Endothelial cell of umbilical vein (primary cell): ENCODE measurements around the gene TYRP1.

Experiments used
- POLR2AphosphoS5 ChIP-seq: IDR thresholded peaks from 2 replicates; pipeline ENCODE4 v1.6.1; 2012; ENCODE audit warnings: low read depth, mild to moderate bottlenecking, control low read depth, low read length, moderate library complexity; ENCODE audit not compliant: insufficient read depth
- TF ChIP-seq, protein P1 (sequence below): IDR thresholded peaks from 2 replicates; pipeline ENCODE4 v1.6.1; 2011; ENCODE audit not compliant: insufficient read depth, insufficient read length
- TF ChIP-seq, protein P2 (sequence below), 2 donors: IDR thresholded peaks; 1 replicate in 1 of 2; 2 replicates in 1 of 2; pipeline ENCODE4 v1.5.1; 2011; ENCODE audit warnings: low read length in 2 of 2, mild to moderate bottlenecking in 2 of 2, moderate library complexity in 2 of 2, control low read depth in 1 of 2, inconsistent platforms in 1 of 2, low read depth in 1 of 2; ENCODE audit not compliant: insufficient read depth in 1 of 2; ENCODE audit errors: extremely low read depth in 1 of 2

DNA sequence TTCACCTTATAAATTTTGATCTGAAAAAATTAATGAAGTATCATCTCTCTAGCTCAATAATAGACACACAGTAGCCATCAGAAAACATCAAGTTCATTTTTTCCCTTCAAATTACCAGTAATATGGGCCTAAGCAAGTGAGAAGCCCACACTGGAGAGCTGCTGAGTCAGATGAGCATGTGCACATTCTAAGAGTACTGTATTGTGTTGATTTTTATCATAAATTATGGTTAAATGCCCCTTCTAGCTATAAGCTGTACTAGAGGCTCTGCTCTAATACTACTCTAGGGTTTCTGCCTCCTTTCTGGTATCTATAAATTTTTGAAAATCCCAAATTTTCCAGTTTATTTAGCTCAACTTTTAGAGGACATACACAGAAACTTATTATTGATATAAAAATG is 42.1 kb upstream of the TYRP1 start:
- TF ChIP-seq, protein P1, sequence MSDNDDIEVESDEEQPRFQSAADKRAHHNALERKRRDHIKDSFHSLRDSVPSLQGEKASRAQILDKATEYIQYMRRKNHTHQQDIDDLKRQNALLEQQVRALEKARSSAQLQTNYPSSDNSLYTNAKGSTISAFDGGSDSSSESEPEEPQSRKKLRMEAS = no peak
- TF ChIP-seq, protein P2, sequence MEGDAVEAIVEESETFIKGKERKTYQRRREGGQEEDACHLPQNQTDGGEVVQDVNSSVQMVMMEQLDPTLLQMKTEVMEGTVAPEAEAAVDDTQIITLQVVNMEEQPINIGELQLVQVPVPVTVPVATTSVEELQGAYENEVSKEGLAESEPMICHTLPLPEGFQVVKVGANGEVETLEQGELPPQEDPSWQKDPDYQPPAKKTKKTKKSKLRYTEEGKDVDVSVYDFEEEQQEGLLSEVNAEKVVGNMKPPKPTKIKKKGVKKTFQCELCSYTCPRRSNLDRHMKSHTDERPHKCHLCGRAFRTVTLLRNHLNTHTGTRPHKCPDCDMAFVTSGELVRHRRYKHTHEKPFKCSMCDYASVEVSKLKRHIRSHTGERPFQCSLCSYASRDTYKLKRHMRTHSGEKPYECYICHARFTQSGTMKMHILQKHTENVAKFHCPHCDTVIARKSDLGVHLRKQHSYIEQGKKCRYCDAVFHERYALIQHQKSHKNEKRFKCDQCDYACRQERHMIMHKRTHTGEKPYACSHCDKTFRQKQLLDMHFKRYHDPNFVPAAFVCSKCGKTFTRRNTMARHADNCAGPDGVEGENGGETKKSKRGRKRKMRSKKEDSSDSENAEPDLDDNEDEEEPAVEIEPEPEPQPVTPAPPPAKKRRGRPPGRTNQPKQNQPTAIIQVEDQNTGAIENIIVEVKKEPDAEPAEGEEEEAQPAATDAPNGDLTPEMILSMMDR (IDR thresholded peaks at IDR 0.05; ENCODE audit: extremely low read depth in 1 of 2, insufficient read depth in 1 of 2, low read depth in 1 of 2, low read length in 2 of 2) = no peak
- TF ChIP-seq POLR2AphosphoS5 = no peak
